ENCODE results near the gene CCDC9B.

The CCDC9B gene

DNA sequence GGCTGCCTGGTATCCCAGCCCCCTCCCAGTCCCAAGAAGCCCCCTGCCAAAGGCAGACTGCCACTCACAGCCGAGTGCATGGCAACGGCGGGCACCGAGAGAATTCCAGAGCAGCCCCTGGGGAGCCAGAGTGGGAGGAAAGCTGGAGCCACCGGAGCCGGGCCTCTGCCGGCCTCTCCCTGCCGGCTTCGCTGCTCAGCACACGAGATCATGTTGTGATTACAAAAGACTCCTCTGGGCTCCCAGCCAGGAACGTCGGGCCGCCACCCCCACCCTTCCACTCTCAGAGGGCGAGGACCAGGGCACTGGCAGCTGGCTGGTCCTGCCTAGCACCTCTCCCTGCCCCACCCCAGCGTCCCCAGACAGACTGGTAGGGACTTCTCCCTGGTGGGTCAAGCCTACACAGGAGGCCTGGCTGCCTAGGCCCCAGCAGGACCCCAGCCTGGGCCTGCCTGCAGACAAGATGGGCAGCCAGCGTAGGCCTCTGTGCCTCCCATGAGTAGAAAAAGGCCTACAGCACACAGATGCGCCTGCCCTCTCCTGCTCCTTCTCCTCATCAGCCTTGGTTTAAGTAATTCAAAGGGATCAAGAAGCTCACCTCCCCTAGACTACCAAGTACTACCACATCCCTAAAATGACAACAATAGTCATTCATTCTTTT lies at the start of gene CCDC9B:
CCDC9B (minus strand) TSS at position 200 of the 661 bp plus-strand sequence; CDS start at position 80, 120 bp downstream.
- peak; percentile 69 for DNase-seq

DNA sequence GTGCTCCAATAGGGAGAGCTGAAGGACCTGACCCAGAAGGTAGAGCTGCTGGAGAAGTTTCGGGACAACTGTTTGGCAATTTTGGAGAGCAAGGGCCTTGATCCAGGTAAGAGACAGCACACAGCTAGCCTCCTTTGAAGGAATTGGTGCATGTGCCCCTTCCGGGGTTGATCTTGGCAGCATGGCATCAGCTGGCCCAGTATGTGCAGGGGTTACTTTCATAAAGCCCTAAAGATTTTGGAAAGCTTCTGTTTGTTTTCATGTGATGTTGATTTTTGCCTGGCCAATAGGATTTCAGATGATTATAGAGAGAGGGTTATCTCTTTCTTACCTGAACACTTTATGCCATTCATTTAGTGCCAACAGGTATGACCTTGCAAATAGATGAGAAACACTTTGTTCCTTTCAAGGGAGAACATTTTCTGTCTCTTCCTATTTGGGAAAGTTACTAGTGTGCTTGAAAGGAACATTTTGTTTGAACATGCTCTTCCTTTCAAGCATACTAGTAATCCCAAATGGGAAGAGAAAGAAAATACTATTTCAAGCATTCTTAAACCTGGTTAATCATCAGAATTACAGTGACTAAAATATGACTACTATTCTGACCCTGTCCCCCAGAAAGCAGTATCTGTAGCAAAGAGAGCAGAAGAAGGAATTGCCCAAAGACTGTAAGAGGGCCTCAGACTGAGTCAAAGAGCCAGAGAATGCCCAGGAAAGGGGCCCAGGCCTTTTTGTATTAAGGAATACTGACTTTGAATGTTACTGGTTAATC lies 49.3 kb upstream of the CCDC9B start:
- DNase-seq = no peak

DNA sequence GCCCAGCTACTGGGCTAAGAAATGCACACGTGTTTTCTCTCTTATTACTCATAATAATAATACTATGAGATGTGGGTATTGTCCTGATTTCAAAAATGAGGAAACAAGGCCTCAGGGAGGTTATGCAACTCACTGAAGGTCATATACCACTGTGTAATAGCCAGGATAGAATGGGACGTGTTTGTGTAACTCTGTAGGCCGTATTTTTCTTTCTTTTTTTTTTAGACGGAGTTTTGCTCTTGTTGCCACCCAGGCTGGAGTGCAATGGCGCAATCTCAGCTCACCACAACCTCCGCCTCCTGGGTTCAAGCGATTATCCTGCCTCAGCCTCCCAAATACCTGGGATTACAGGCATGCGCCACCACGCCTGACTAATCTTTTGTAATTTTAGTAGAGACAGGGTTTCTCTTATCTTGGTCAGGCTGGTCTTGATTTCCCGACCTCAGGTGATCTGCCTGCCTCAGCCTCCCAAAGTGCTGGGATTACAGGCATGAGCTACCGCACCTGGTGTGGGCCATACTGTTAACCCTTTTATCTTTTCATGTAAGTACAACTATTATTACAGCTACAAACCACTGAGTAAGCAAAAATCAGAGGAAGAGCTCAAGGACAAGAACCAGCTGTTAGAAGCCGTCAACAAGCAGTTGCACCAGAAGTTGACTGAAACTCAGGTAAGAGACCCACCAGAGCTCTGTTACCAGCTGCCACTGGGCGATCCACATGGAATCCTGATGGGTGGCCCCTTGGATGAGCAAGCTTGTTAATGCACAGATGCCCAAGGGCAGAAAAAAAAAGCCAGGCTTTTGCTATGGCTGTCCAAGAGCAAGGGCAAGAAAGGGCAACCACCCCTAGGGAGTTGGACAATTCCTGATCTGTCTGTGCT lies 48.4 kb upstream of the CCDC9B start:
- no peak for DNase-seq

DNA sequence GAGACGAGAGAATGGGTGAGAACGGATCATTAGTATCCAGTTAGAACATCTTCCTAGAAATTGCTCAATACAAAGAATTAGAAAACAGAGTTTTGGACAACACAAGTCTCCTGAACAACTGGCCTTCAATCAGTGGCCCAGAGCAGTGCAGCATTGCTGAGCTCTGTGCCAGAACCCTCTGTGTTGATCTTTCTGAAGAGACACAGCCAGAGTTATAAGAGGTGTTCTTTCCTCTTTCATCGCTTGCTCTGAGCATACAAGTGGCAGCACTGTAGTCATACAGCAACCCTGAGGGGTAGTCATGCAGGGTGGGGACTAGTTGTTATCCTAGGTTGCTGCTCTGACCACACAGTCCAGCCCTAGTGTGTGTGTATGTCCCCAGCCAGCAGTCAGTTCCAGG lies 45.7 kb upstream of the CCDC9B start:
- no peak for DNase-seq

DNA sequence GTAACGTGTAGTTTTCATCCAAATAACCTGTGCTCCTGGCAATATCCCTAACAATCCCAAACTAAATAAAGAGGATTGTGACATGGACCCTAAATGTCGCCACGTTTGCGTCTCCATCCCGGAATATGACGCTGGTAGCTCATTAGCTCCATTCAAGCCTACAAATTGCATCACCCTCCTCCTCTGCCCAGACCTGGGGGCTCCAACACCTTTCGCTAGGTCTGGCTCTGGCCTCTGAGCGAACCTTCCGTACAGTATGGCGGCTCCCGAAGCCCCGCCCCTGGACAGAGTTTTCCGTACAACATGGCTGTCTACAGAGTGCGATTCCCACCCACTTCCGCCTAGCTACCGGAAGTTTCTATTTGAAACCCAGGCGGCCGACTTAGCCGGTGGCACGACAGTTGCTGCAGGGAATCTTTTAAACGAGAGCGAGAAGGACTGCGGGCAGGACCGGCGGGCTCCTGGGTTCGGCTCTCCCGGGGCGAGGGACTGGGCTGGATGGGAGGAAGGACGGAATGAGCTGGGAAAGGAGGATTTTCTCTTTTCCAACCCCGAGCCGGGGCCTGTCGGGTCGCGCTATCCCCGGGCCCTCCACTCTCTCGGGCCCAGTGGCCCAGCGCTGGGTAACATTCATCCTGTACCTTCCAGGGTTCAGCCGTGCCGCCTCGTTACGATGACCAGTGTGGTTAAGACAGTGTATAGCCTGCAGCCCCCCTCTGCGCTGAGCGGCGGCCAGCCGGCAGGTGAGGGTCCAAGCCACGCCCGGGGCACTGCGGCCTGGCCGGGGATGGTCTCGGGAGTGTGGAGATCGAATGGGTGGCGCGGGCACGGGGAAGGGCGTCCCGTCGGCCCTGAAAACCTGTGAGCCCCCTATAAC lies 42.1 kb upstream of the CCDC9B start, which contains the start of gene KNSTRN:
KNSTRN (plus strand) TSS at position 142 of the 877 bp plus-strand sequence; CDS start at position 257, 115 bp downstream.
- peak; percentile 87 for DNase-seq

DNA sequence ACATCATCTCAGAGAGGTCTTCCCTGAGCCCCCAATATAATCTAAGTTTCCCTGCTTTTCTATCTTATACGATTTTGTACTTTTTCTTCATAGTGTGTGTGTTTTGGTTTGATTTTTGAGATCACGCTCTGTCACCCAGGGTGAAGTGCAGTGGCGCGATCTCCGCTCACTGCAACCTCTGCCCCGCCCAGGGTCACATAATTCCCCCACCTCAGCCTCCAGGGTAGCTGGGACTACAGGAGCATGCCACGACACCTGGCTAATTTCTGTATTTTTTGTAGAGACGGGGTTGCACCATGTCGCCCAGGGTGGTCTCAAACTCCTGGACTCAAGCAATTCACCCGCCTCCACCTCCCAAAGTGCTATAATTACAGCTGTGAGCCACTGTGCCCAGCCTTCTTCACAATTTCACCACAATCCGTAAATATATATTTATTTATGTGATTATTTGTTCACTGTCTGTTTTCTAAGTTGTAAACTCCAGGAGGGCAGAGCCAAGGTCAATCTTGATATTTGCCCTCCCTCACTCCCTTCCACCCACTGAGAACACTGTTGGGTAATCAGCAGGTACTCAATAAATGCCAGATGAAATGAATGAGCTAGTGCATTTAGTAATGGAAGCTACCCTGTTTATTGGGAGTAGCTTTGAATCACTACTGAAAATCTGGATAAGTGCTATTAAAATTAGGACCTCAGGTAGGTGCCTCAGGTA lies 41.2 kb upstream of the CCDC9B start:
- no peak for DNase-seq

DNA sequence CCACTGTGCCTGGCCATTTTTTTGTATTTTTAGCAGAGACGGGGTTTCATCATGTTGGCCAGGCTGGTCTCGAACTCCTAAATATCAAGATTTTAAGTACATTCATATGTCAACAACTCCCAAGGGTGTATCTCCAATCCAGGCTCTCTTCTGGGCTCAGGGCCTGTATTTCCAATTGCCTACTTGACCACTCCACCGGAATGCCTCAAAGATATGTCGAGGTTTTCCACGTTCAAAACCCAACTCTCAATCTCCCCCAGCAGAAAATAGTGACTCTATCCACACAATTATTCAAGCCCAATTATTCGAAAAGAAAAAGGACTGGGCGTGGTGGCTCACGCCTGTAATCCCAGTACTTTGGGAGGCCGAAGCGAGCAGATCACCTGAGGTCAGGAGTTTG lies 39.9 kb upstream of the CCDC9B start:
- no peak for DNase-seq

DNA sequence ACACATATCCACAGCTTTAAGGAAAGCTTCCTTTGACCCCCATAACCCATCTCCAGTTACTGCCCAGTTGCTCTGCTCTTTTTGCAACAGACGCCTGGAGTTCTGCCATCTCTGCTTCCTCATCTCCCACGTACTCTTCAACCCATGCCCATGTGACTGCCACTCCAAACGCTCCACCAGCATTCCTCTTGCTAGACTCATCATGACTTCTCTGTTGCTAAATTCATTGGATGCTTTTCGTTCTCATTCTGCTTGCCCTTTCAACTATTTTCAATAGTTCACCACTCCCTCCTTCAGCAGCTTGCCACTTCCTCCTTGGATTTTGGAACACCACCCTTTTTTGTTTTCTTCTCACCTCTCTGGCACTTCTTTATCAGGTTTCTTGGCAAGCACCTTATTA lies 39.1 kb upstream of the CCDC9B start:
- no peak for DNase-seq

DNA sequence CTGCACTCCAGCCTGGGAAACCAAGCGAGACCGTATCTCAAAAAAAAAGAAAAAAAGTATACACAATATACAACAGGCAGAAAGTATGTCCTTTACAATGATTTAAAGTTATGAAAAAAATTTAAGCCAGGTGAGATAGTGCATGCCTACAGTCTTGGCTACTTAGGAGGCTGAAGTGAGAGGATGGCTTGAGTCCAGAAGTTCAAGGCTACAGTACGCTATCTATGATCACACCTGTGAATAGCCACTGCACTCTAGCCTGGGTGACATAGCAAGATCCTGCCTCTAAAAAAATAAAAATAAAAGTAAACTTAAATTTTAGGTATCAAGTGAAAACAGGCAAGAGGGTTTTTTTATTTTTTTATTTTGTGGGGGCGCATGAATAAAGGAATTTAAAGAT lies 38.6 kb upstream of the CCDC9B start:
- no peak for DNase-seq

DNA sequence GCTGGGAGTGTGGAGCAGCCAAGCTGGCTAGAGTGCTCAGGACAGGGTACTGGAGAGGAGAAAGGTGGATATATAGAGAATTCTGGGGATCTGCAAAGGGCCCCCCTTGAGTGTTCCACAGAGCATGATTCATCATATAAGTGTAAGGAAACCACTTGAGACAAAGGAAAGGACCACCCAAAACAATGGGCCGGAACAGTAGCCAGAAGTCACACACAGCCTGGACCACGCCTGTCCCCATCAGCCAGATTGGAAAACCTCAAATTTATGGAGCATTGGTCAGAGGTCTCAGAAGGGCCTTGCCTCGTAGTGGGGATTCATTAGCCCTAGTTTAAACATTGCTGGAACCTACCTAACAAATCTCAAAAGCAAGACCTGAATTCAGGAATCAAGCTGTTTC lies 36.9 kb upstream of the CCDC9B start:
- no peak for DNase-seq

DNA sequence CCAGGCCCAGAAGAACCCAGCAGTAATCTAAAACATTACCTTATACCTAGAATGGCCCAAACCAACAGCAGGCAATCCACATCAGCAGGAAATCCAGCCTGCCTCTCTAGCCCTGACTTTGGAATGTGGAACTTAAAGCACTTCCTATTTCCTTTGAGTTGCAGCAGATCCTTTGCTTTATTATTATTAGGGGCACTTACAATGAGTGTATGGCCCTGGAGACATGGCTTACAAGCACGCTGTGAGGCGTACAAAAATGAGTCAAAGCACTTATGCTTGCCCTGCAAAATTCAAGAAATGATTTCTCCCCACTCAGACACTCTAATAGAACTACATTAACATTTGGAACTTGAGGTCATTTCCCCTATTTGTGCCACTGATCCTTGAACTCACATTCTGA lies 32.2 kb upstream of the CCDC9B start:
- no peak for DNase-seq

DNA sequence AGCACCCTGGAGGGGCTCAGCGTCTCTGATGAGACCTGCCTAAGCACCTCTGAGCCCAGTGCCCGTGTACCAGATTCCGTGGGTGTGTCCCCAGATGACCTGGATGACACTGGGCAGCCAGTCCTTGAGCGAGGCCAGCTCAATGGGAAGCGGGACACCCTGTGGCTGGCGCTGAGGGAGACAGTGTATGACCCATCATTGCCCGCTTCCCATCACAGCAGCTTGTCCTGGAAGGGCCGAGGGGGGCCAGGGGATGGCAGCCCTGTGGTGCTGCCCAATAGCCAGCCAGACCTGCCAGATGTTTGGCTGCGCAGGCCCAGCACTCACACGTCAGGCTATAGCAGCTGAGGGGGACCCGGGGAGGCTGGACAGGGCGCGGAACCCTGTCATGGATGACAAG lies 29.2 kb upstream of the CCDC9B start:
- no peak for DNase-seq

DNA sequence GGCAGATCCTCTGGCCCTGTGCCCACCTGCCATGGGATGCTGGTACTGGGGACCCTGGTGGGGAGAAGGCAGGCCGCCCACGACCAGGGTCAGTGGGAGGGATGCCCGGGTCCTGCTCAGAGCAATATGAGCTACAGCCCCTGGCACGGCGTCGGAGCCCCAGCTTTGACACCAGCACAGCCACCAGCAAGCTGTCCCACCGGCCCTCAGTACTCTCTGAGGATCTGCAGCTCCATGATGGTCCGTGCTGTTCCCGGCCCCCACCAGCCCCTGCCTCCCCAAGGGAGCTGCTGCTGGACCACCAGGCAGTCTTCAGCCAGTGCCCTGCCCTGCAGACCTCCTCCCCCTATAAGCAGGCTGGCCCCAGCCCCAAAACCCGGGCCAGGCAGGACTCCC lies 28.7 kb upstream of the CCDC9B start:
- DNase-seq = no peak

DNA sequence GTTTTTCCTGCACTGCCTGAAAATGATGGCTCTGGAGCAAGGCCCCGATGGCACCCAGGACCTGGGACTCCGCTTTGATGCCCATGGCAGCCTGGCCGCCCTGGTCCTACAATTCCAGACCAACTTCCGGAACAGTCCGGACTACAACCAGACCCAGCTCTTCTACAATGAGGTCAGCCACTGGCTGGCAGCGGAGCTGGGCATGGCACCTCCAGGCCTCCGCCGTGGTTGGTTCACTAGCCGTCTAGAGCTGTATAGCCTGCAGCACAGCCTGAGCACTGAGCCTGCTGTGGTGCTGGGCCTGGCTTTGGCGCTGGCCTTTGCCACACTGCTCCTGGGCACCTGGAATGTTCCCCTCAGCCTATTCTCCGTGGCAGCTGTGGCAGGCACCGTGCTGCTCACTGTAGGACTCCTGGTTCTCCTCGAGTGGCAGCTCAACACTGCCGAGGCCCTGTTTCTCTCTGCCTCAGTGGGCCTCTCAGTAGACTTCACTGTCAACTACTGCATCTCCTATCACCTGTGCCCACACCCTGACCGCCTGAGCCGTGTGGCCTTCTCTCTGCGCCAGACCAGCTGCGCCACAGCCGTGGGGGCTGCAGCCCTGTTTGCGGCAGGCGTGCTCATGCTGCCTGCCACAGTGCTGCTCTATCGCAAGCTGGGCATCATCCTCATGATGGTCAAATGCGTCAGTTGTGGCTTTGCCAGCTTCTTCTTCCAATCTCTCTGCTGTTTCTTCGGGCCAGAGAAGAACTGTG lies 28.2 kb upstream of the CCDC9B start:
- no peak for DNase-seq

DNA sequence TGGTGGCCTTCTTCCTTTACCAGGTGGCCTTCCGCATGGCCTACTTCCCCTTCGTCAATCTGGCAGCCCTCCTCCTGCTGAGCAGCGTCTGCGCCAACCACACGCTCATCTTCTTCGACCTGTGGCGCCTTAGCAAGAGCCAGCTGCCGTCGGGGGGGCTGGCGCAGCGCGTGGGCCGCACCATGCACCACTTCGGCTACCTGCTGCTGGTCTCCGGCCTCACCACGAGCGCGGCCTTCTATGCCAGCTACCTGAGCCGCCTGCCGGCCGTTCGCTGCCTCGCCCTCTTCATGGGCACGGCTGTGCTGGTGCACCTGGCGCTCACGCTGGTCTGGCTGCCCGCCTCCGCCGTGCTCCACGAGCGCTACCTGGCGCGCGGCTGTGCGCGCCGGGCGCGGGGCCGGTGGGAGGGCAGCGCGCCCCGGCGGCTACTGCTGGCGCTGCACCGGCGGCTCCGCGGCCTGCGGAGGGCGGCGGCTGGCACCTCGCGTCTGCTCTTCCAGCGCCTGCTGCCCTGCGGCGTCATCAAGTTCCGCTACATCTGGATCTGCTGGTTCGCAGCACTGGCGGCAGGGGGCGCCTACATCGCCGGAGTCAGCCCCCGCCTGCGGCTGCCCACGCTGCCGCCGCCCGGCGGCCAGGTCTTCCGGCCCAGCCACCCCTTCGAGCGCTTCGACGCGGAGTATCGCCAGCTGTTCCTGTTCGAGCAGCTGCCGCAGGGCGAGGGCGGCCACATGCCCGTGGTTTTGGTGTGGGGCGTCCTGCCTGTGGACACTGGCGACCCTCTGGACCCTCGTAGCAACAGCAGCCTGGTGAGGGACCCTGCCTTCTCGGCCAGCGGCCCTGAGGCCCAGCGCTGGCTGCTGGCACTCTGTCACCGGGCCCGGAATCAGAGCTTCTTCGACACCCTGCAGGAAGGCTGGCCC lies 27.2 kb upstream of the CCDC9B start:
- DNase-seq = no peak

DNA sequence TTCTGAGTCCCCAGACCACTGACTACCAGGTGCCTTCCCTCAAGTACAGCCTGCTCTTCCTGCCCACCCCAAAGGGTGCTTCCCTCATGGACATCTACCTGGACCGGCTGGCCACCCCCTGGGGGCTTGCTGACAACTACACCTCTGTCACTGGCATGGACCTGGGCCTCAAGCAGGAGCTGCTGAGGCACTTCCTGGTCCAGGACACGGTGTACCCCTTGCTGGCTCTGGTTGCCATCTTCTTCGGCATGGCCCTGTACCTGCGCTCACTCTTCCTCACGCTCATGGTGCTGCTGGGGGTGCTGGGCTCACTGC lies 26.6 kb upstream of the CCDC9B start:
- no peak for DNase-seq

DNA sequence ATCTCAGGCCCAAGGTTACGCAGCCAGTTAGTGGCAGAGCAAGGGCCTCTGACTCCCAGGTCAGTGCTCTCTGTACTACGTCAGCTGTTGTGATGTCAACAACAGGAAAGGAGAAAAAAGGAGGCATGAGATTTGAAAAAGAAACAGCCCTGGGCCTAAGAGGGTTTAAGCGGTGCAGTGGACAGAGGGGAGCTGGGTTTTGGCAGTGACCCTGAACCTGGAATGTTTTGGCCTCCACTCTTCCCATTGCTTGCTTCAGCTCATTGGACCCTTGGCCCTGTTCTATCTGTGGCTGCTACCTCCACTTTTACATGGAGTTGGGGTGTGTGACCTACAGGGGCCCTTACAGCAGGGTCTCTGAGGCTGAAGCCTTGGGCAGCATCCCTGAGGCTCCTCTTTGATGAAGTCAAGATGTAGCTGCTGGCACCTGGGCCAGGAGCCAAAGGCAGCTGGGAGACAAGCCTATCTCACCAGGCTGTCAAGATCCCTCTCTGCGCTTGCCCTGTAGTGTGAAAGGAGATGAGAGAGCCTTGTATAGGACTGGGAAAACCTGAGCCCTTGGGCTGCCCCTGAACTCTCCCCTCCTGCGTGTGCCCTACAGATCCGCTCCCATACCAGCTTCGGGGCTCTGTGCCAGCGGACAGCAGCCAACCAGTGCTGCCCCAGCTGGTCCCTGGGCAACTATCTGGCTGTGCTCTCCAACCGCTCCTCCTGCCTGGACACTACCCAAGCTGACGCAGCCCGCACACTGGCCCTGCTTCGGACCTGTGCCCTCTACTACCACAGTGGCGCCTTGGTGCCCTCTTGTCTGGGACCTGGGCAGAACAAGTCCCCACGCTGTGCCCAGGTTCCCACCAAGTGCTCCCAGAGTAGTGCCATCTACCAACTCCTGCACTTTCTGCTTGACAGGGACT lies 26.0 kb upstream of the CCDC9B start:
- DNase-seq = no peak

DNA sequence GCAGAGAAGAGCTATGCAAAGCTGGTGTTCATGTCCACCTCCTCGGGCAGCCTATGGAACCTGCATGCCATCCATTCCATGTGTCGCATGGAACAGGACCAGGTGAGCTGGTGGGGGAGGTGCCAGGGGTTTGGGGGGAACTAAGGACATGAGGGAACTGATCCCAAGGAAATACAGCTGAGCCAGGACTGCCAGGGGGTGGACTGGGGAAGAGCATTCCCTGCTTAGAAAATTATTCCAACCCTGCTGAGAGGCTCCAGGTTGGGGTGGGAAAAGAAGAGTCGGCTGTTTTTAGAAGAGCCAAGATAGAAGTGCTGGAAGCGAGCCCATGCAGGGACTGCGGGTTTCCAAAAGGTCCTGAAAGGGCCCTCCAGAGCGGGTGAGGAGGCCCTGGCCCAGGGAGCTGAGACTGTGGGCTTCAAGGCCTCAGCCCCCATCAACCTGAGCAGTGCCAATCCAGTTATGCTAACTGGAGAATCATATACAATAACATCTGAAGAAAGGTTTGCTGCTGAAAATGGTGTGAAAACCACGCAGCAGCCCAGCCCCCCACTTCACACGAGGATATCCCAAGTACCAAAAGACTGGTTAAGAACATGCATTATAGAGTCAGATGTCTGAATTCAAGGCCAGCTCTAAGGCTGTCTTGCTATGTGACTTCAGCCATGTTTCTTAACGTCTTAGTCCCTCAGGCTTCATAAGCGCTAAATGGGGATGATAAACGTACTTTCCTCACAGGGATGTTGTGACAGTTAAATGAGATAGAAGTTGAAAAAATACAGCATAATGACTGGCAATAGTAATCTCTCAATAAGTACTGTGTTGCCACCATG lies 25.1 kb upstream of the CCDC9B start:
- DNase-seq = no peak

All from NCI-H1105 treated with DMSO at 0.1 percent for 48 hours (cell line).